ENCODE results near the gene NF1. TPM values are rescaled to one million over a fixed set of nuclear protein-coding genes. Genes with fewer than 3 reads are reported as not detected.

NF1 gene
- total and polyA plus RNA-seq, 11 donors = 6.8 to 82.0 (median 51.4) TPM

DNA sequence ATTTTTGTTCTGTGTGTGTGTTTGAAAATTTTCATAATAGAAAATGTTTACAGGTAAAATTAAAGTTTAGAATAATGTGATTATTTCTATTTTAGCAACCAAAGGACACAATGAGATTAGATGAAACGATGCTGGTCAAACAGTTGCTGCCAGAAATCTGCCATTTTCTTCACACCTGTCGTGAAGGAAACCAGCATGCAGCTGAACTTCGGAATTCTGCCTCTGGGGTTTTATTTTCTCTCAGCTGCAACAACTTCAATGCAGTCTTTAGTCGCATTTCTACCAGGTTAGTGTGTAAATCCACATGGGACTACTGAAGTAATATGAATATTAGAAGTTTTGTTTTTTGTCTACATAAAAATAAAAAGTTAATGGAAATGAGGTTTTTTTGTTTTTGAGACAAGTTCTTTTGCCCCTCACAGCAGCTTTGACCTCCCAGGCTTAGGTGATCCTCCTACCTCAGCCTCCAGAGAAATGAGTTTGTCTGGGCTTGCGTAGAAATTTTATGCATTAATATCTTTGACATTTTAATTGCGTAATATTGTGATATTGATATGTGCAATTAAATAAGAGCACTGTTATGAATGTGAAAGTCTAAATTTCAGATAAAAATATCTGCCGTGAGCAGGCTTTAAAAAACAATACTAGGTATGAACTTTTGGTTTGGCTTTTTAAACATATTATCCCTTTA lies 68.5 kb downstream of the NF1 start:
- Histone ChIP-seq H3K4me3 (no peak overlapping the region), H3K27me3 (no peaks in the 10 kb centered on the region), H3K4me1 (peaks cover 0 to 14% (median 0%) of the 10 kb centered on the region in 12 donors), H3K9me3 (no peaks in the 10 kb centered on the region), H3K27ac (no peak overlapping the region), H3K36me3 (peaks cover 0 to 62% (median 35%) of the 10 kb centered on the region in 9 donors)
- WGBS, 4 donors = 84 to 88% (median 87%) methylated on average over 7 of the region's 7 CpGs
- no peak for ATAC-seq
- TF ChIP-seq, protein P1, sequence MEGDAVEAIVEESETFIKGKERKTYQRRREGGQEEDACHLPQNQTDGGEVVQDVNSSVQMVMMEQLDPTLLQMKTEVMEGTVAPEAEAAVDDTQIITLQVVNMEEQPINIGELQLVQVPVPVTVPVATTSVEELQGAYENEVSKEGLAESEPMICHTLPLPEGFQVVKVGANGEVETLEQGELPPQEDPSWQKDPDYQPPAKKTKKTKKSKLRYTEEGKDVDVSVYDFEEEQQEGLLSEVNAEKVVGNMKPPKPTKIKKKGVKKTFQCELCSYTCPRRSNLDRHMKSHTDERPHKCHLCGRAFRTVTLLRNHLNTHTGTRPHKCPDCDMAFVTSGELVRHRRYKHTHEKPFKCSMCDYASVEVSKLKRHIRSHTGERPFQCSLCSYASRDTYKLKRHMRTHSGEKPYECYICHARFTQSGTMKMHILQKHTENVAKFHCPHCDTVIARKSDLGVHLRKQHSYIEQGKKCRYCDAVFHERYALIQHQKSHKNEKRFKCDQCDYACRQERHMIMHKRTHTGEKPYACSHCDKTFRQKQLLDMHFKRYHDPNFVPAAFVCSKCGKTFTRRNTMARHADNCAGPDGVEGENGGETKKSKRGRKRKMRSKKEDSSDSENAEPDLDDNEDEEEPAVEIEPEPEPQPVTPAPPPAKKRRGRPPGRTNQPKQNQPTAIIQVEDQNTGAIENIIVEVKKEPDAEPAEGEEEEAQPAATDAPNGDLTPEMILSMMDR (IDR thresholded peaks at IDR 0.05) = no peak
- no peak for TF ChIP-seq POLR2A (IDR thresholded peaks at IDR 0.05)
- intact Hi-C loops (cut with DNase I) = no loop called here
- no peak for DNase-seq

DNA sequence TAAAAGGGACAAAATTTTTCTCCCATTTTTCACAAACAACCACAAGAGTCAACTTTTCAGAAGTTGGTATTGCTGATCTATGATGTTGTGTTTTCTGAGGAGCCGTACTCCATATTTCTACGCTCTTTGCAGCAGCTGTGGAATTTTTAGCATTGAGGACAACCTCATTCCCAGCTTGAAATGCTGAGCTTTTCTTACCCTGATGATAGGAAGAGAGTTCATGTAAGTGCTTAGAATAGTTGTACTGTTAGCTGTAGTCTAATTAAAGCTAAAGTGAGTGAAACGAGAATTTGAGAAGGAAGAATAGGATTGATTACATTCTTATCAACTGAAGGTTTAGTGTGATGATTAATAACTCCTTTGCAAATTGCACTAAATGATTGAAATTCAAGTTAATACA lies 72.3 kb downstream of the NF1 start:
- H3K9me3 ChIP-seq = no peaks in the 10 kb centered on the region
- ATAC-seq (peak; percentile 45 to 93 (median 70)), DNase-seq (no peak)
- H3K36me3 ChIP-seq = peaks cover 0 to 44% (median 28%) of the 10 kb centered on the region in 9 donors
- no peaks in the 10 kb centered on the region for H3K27me3 ChIP-seq
- intact Hi-C loops (cut with DNase I) = no loop called here
- no peak overlapping the region for H3K4me3 ChIP-seq
- TF ChIP-seq, protein P1 (IDR thresholded peaks at IDR 0.05) = no peak
- no peak for TF ChIP-seq POLR2A (IDR thresholded peaks at IDR 0.05)
- peak overlapping the region in 10 of 12 donors; percentile 10 to 82 (median 51) for H3K27ac ChIP-seq
- 51 to 67% (median 58%) methylated on average over 3 of the region's 3 CpGs for WGBS, 4 donors
- H3K4me1 ChIP-seq = peaks cover 0 to 11% (median 0%) of the 10 kb centered on the region in 12 donors

GRCh38 chr17:31171701-31172100 lies 76.9 kb downstream of the NF1 start:
- Histone ChIP-seq H3K27ac (no peak overlapping the region), H3K27me3 (no peaks in the 10 kb centered on the region), H3K9me3 (no peaks in the 10 kb centered on the region), H3K36me3 (peaks cover 0 to 14% (median 0%) of the 10 kb centered on the region in 9 donors), H3K4me3 (no peak overlapping the region), H3K4me1 (peaks cover 0 to 8% (median 0%) of the 10 kb centered on the region in 12 donors)
- no peak for DNase-seq
- ATAC-seq = no peak
- TF ChIP-seq, protein P1 (IDR thresholded peaks at IDR 0.05) = no peak
- no peak for TF ChIP-seq POLR2A (IDR thresholded peaks at IDR 0.05)
- intact Hi-C loops (cut with DNase I) = no loop called here

DNA sequence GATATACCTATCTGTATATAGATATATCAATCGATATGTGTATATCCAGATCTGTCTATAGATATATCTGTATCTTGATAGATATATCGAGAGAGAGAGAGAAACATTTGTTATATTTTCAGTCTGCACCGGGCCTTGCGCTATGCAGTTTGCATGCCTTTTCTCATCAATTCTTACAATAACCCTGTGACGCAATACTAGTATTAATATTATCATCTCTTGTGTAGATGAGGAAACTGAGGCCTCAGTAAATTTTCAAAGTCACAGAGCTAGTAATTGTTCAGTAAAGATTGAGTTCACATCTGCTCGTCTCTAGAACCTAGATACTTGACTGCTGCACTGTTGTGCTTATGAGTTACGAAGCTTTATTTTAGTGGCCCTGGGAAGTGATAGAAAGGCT lies 77.6 kb downstream of the NF1 start:
- DNase-seq = no peak
- ATAC-seq = no peak
- Histone ChIP-seq H3K36me3 (peaks cover 0 to 14% (median 0%) of the 10 kb centered on the region in 9 donors), H3K27me3 (no peaks in the 10 kb centered on the region), H3K4me1 (peaks cover 0 to 7% (median 0%) of the 10 kb centered on the region in 12 donors), H3K4me3 (no peak overlapping the region), H3K27ac (no peak overlapping the region), H3K9me3 (no peaks in the 10 kb centered on the region)
- intact Hi-C loops (cut with DNase I) = no loop called here
- WGBS, 4 donors = 97 to 98% (median 98%) methylated on average over 7 of the region's 7 CpGs
- TF ChIP-seq POLR2A (IDR thresholded peaks at IDR 0.05) = no peak
- TF ChIP-seq, protein P1 (IDR thresholded peaks at IDR 0.05) = no peak

All from heart left ventricle (tissue), 16 donors.